GM12892 (cell line): ENCODE measurements around the gene INO80E.

Experiments
- DNase-seq: peaks from one replicate; pipeline ENCODE4 v3.0.0; 2011; ENCODE audit not compliant: insufficient read length
- FAIRE-seq: peaks from 2 replicates; lab custom pipeline; 2011; peaks lifted over from hg19 to GRCh38; lab: Jason Lieb, UNC
- POLR2A ChIP-seq: IDR thresholded peaks from 2 replicates; pipeline ENCODE4 v1.6.1; 2011; ENCODE audit warnings: low read depth, low read length, control low read depth
- POLR2AphosphoS5 ChIP-seq: IDR thresholded peaks from 2 replicates; pipeline ENCODE4 v1.6.1; 2011; ENCODE audit warnings: low read depth, low read length, control low read depth
- TAF1 ChIP-seq: IDR thresholded peaks from 2 replicates; pipeline ENCODE4 v1.6.1; 2011; ENCODE audit warnings: low read depth, mild to moderate bottlenecking, control low read depth, low read length, borderline replicate concordance

Gene INO80E

DNA sequence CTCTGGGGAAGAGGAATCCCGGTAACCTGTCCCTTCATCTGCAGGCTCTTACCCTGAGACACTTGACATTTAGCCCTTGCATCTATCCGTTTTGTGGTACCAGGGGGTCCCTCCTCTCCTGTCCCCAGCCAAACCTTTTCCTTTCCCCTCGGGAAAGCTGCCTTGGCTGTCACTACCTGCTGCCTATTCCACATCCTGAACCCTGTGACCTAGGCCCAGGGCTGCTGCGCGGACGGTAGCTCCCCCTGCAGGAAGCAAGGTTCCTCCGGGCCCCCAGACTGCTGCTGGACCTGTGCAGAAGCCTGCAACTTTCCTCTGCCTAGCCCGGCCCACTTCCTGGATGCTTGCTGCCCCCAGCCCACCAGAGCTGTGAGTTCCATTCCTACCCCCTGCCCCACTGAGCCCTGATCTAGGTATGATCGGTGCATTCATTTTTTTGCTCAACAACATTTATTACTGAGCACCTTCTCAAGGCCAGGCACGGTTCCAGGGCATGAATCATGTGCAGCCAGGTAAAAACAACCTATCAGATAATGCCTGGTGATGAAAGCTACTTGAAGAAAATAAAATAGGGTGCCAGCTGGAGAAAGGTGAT lies 59.0 kb downstream of the INO80E start:
- FAIRE-seq: no peak
- DNase-seq: peak; percentile 56
- TF ChIP-seq TAF1 (no peak), POLR2A (no peak), POLR2AphosphoS5 (no peak)
